SU-DHL-6 (cell line): ENCODE measurements around the gene WSCD1.

Experiments
- H2AFZ ChIP-seq: fragments of 200-600 bp; sonication (generic); 2 replicates; pipeline ENCODE4 v1.6.1; 2014; ENCODE audit warnings: low read depth, mild to moderate bottlenecking, moderate library complexity, mixed read lengths, antibody characterized with exemption, low read length; ENCODE audit not compliant: severe bottlenecking
- H3F3A ChIP-seq: fragments of 200-600 bp; shearing (Covaris generic); 2 replicates; pipeline ENCODE4 v1.6.0; 2016; ENCODE audit warnings: antibody characterized with exemption, mild to moderate bottlenecking; ENCODE audit not compliant: insufficient read depth
- H3K27ac ChIP-seq: fragments of 200-600 bp; sonication (generic); 2 replicates; pipeline ENCODE4 v1.5.1; 2016; ENCODE audit warnings: low read depth, mild to moderate bottlenecking, low read length, moderate library complexity, mixed read lengths
- H3K27me3 ChIP-seq: fragments of 200-600 bp; sonication (generic), shearing (Covaris generic); 2 replicates; pipeline ENCODE4 v1.6.0; 2014; ENCODE audit warnings: mild to moderate bottlenecking, low read length
- H3K36me3 ChIP-seq: fragments of 200-600 bp; sonication (generic); 2 replicates; pipeline ENCODE4 v1.6.1; 2014; ENCODE audit warnings: mild to moderate bottlenecking, low read length, mixed read lengths
- H3K4me2 ChIP-seq: fragments of 300-600, 200-600 bp; shearing (Covaris generic), sonication (generic); 2 replicates; pipeline ENCODE4 v1.6.0; 2014; ENCODE audit warnings: low read length, low read depth, mild to moderate bottlenecking; ENCODE audit not compliant: poor library complexity, severe bottlenecking
- H3K4me3 ChIP-seq: fragments of 200-600 bp; sonication (generic); 2 replicates; pipeline ENCODE4 v1.5.1; 2014; ENCODE audit warnings: antibody characterized with exemption, low read length, mild to moderate bottlenecking, mixed read lengths; ENCODE audit not compliant: insufficient read depth, poor library complexity, severe bottlenecking
- H3K79me2 ChIP-seq: fragments of 200-600 bp; sonication (generic); 2 replicates; pipeline ENCODE4 v1.6.1; 2014; ENCODE audit warnings: mild to moderate bottlenecking, low read length, moderate library complexity; ENCODE audit not compliant: insufficient read depth
- H3K9ac ChIP-seq: fragments of 200-600 bp; sonication (generic); 2 replicates; pipeline ENCODE4 v1.7.0; 2014; ENCODE audit warnings: mild to moderate bottlenecking, low read length
- H3K9me2 ChIP-seq: fragments of 200-600 bp; sonication (generic); replicated peaks from 2 replicates; pipeline ENCODE4 v1.6.1; 2014; ENCODE audit warnings: low read length; ENCODE audit not compliant: insufficient read depth
- H3K9me3 ChIP-seq: fragments of 200-600 bp; sonication (generic); 2 replicates; pipeline ENCODE4 v1.6.1; 2014; ENCODE audit warnings: low read length, mixed read lengths; ENCODE audit not compliant: insufficient read depth
- H4K20me1 ChIP-seq: fragments of 200-600 bp; sonication (generic); 2 replicates; pipeline ENCODE4 v1.6.1; 2014; ENCODE audit warnings: low read depth, mild to moderate bottlenecking, antibody characterized with exemption, low read length, moderate library complexity, mixed read lengths
- EZH2phosphoT487 ChIP-seq: fragments of 200-600 bp; sonication (generic), shearing (Covaris generic); conservative IDR thresholded peaks from 2 replicates; pipeline ENCODE4 v1.6.1; 2018; ENCODE audit warnings: mild to moderate bottlenecking, antibody characterized with exemption, low read length, moderate library complexity, mixed read lengths
- TF ChIP-seq, protein P1 (sequence below): fragments of 200-600 bp; sonication (generic); IDR thresholded peaks from one replicate; pipeline ENCODE4 v1.5.1; 2017; ENCODE audit warnings: antibody characterized with exemption, mild to moderate bottlenecking, low read length, moderate library complexity; ENCODE audit not compliant: insufficient read depth, poor library complexity, severe bottlenecking

Gene WSCD1

DNA sequence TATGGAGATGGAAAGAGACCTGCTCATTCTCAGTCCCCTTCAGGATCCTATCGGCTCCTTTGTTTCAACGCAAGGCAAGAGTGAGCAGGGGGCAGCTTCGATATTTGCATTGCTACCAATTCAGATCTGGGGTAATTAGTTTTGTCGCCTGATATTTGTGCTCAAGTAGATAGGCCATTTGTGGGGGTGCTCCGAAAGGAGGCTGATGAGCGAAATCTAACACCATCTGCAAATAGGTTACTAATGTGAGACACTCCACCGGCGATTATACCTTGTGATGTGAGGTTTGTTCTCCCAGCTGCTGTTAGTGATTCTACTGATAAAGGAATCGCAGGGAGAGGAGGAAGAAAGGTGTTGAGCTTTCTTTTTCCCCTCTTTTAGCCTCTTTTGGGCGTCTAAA lies 31.5 kb downstream of the WSCD1 start:
- Histone ChIP-seq H3K4me2 (no peak overlapping the region), H3K27ac (no peak overlapping the region), H3F3A (no peaks in the 10 kb centered on the region), H3K4me3 (no peak overlapping the region), H3K9me2 (no peaks in the 10 kb centered on the region), H3K9ac (no peak overlapping the region), H3K79me2 (no peaks in the 10 kb centered on the region), H3K36me3 (no peaks in the 10 kb centered on the region), H4K20me1 (no peaks in the 10 kb centered on the region), H3K27me3 (no peaks in the 10 kb centered on the region), H2AFZ (no peak overlapping the region), H3K9me3 (no peaks in the 10 kb centered on the region)
- TF ChIP-seq, protein P1, sequence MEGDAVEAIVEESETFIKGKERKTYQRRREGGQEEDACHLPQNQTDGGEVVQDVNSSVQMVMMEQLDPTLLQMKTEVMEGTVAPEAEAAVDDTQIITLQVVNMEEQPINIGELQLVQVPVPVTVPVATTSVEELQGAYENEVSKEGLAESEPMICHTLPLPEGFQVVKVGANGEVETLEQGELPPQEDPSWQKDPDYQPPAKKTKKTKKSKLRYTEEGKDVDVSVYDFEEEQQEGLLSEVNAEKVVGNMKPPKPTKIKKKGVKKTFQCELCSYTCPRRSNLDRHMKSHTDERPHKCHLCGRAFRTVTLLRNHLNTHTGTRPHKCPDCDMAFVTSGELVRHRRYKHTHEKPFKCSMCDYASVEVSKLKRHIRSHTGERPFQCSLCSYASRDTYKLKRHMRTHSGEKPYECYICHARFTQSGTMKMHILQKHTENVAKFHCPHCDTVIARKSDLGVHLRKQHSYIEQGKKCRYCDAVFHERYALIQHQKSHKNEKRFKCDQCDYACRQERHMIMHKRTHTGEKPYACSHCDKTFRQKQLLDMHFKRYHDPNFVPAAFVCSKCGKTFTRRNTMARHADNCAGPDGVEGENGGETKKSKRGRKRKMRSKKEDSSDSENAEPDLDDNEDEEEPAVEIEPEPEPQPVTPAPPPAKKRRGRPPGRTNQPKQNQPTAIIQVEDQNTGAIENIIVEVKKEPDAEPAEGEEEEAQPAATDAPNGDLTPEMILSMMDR, result no peak
- no peak for TF ChIP-seq EZH2phosphoT487

DNA sequence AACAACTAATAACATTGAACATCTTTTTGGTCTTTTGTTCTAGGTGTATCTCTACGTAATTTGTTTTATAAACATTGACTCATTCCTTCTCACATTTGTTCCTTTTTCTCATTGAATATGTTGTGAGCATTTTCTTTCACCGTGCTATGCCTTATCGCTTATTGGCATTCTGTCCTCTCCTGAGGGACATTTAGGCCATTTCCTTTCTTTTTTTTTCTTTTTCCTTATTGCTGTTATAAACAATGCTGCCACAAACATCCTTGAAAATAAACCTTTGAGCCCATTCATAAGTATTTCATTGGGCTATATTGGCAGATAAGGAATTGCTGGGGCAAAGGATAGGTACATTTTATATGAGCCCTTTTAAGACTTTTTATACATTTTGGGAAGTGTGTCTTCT lies 32.4 kb downstream of the WSCD1 start:
- Histone ChIP-seq H3K9ac (no peak overlapping the region), H3K27ac (no peak overlapping the region), H3K9me2 (no peaks in the 10 kb centered on the region), H3K4me3 (no peak overlapping the region), H3K4me2 (no peak overlapping the region), H3K36me3 (no peaks in the 10 kb centered on the region), H3K27me3 (no peaks in the 10 kb centered on the region), H4K20me1 (no peaks in the 10 kb centered on the region), H3K9me3 (no peaks in the 10 kb centered on the region), H2AFZ (no peak overlapping the region), H3F3A (no peaks in the 10 kb centered on the region), H3K79me2 (no peaks in the 10 kb centered on the region)
- TF ChIP-seq, protein P1, result no peak
- TF ChIP-seq EZH2phosphoT487, result no peak

DNA sequence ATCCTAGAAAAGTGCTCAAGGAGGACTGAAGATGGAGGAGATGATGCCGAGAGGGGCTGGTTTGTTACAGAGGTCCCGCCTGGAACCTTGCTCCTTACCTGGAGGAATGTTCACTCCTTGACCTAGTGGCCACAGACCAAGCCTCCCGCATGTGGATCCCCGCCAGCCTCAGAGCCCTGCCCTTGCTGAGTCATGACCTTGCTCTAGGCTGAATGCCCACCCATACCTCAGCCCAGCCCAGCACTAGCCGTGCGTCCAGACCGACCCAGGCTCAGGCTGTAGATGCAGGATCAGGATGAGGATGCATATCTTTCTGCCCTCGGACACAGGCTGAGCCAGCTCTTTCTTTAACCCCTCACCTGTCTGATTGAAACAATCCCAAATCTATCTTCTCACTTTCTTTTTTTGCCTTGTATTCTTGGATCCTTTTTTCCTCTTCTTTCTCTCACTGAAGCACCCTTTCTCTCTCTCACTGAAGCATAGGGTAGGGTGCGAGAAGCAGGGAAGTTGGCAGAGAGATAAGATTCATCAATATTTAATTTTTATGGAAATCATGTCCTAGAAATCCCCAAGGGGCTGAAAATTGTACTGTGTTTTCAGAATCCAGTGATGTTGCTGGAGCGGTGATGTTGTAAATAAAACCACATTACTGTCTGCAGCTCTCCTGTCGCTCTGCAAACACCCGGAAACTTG lies 34.9 kb downstream of the WSCD1 start:
- Histone ChIP-seq H3K9me2 (no peaks in the 10 kb centered on the region), H3K27me3 (no peaks in the 10 kb centered on the region), H3K79me2 (no peaks in the 10 kb centered on the region), H3K36me3 (no peaks in the 10 kb centered on the region), H3F3A (no peaks in the 10 kb centered on the region), H3K9me3 (no peaks in the 10 kb centered on the region), H3K4me3 (no peak overlapping the region), H3K27ac (no peak overlapping the region), H3K9ac (no peak overlapping the region), H2AFZ (no peak overlapping the region), H3K4me2 (no peak overlapping the region), H4K20me1 (no peaks in the 10 kb centered on the region)
- TF ChIP-seq, protein P1, result no peak
- no peak for TF ChIP-seq EZH2phosphoT487
